WTC11 (cell line): Measurements from ENCODE around the gene NKG7. TPM values are rescaled to one million over a fixed set of nuclear protein-coding genes. Genes with fewer than 3 reads are reported as not detected.

ENCODE experiments used
- total RNA-seq: library from RNA; stranded (reverse); gene quantifications from 3 replicates; pipeline ENCODE4 v1.2.3, GENCODE V29; 2021

Gene NKG7
- total RNA-seq, 1 experiment from 2014 or later: 0.63 TPM

Other genes starting within 250 kb of the NKG7 start
- gene SIGLEC9, start 247.7 kb downstream of the NKG7 start, total RNA-seq: not detected in 3 replicates
- not detected in 3 replicates for gene SIGLEC7, start 230.4 kb downstream of the NKG7 start, total RNA-seq
- gene CD33, start 147.6 kb downstream of the NKG7 start, total RNA-seq: 0.25 to 0.57 TPM (median 0.31 TPM) in 3 replicates
- gene SIGLECL1, start 121.6 kb downstream of the NKG7 start, total RNA-seq: not detected in 3 replicates
- gene IGLON5, start 61.0 kb downstream of the NKG7 start, total RNA-seq: 41.2 to 64.1 TPM (median 60.2 TPM) in 3 replicates
- 11.6 to 14.1 TPM (median 14.1 TPM) in 3 replicates for gene VSIG10L, start 30.5 kb downstream of the NKG7 start, total RNA-seq
- 60.6 to 63.8 TPM (median 62.1 TPM) in 3 replicates for gene ETFB, start 6.3 kb downstream of the NKG7 start, total RNA-seq
- gene CLDND2, start 3.7 kb downstream of the NKG7 start, total RNA-seq: 1.7 to 2.1 TPM (median 1.9 TPM) in 3 replicates
- not detected in 3 replicates for gene LIM2, start 15.3 kb upstream of the NKG7 start, total RNA-seq
- 2.9 to 6.1 TPM (median 5.7 TPM) in 3 replicates for gene C19orf84, start 17.9 kb upstream of the NKG7 start, total RNA-seq
- gene SIGLEC10, start 45.0 kb upstream of the NKG7 start, total RNA-seq: 0.44 TPM in 1 of 3 replicates, not detected in the others
- gene SIGLEC8, start 85.8 kb upstream of the NKG7 start, total RNA-seq: not detected in 3 replicates
- gene CEACAM18, start 105.9 kb upstream of the NKG7 start, total RNA-seq: not detected in 3 replicates
- gene SIGLEC12, start 129.1 kb upstream of the NKG7 start, total RNA-seq: not detected in 3 replicates
- 0.25 to 0.57 TPM (median 0.37 TPM) in 3 replicates for gene SIGLEC6, start 159.0 kb upstream of the NKG7 start, total RNA-seq
- gene ZNF175, start 198.6 kb upstream of the NKG7 start, total RNA-seq: 10.7 to 11.2 TPM (median 10.9 TPM) in 3 replicates